HG03571 (cell line): ENCODE results near the gene NFIL3.
A peak's percentile ranks its signal among the peaks of the same experiment; 100 is the strongest.
"Not testable (repeated sequence)": the region's sequence is repeated elsewhere in the genome, so short reads cannot be mapped to it uniquely, and the experiment has no call there.

Experiments used
- ATAC-seq: cut with Tn5 transposase; IDR thresholded peaks from one replicate; pipeline ENCODE4 v1.9.1; 2021; ENCODE audit not compliant: unreplicated experiment

Gene NFIL3

GRCh38 chr9:91423785-91424402 lies at the start of gene NFIL3:
TSS of gene NFIL3 (minus strand) at chr9:91423832. CDS start at chr9:91410734, 13,098 bp downstream.
- ATAC-seq = peak; percentile 80

- not testable (repeated sequence) for ATAC-seq
These were observed 47.9 kb upstream of the NFIL3 start for GRCh38 chr9:91471524-91471923.

GRCh38 chr9:91465420-91465819 lies 41.8 kb upstream of the NFIL3 start:
- no peak for ATAC-seq

- no peak for ATAC-seq
These were observed 35.3 kb upstream of the NFIL3 start for GRCh38 chr9:91458906-91459305.

GRCh38 chr9:91452844-91453243 lies 29.2 kb upstream of the NFIL3 start:
- ATAC-seq = no peak

GRCh38 chr9:91451431-91452270 lies 28.0 kb upstream of the NFIL3 start:
- no peak for ATAC-seq

- no peak for ATAC-seq
These were observed 21.5 kb upstream of the NFIL3 start for GRCh38 chr9:91445135-91445534.

- ATAC-seq = no peak
These were observed 20.4 kb upstream of the NFIL3 start for GRCh38 chr9:91443994-91444392.

- ATAC-seq = no peak
These were observed 19.8 kb upstream of the NFIL3 start for GRCh38 chr9:91443321-91443993.

- no peak for ATAC-seq
These were observed 13.2 kb upstream of the NFIL3 start for GRCh38 chr9:91436841-91437240.

- ATAC-seq = no peak
These were observed 9.5 kb upstream of the NFIL3 start for GRCh38 chr9:91433180-91433579.

GRCh38 chr9:91431485-91431884 lies 7.9 kb upstream of the NFIL3 start:
- no peak for ATAC-seq

- ATAC-seq = no peak
These were observed 5.9 kb upstream of the NFIL3 start for GRCh38 chr9:91429501-91429900.

GRCh38 chr9:91428927-91429351 lies 5.3 kb upstream of the NFIL3 start:
- no peak for ATAC-seq

- no peak for ATAC-seq
These were observed 4.8 kb upstream of the NFIL3 start for GRCh38 chr9:91428436-91428835.

GRCh38 chr9:91427873-91428272 lies 4.2 kb upstream of the NFIL3 start:
- ATAC-seq = no peak

GRCh38 chr9:91426123-91426745 lies 2.6 kb upstream of the NFIL3 start:
- no peak for ATAC-seq

- ATAC-seq = no peak
These were observed 1.6 kb upstream of the NFIL3 start for GRCh38 chr9:91425271-91425670.

- peak; percentile 12 for ATAC-seq
These were observed 958 bp upstream of the NFIL3 start for GRCh38 chr9:91424403-91425176.
